ENCODE results near the gene YWHAG. TPM values are rescaled to one million over a fixed set of nuclear protein-coding genes. Genes with fewer than 3 reads are reported as not detected.
"Not testable (repeated sequence)": the region's sequence is repeated elsewhere in the genome, so short reads cannot be mapped to it uniquely, and the experiment has no call there.

Gene YWHAG
- total and polyA plus RNA-seq, 2 experiments from 2014 or later = 82.2 to 179 TPM

- Histone ChIP-seq H3K79me2 (replicated peaks; ENCODE audit: insufficient read depth) (no peaks in the 10 kb centered on the region), H3K27me3 (ENCODE audit: insufficient read depth) (0 out of 2 replicates have a peak, but pooled peaks cover 2% of the 10 kb centered on the region), H3K9me2 (ENCODE audit: insufficient read depth) (no peaks in the 10 kb centered on the region), H3K4me3 (peak overlapping the region; percentile 77), H3K4me2 (peak overlapping the region; percentile 91), H2AFZ (peak overlapping the region; percentile 67), H3K4me1 (ENCODE audit: insufficient read depth) (peaks cover 29% of the 10 kb centered on the region), H4K20me1 (replicated peaks; ENCODE audit: insufficient read depth) (no peaks in the 10 kb centered on the region), H3K36me3 (ENCODE audit: insufficient read depth) (no peaks in the 10 kb centered on the region), H3F3A (replicated peaks; ENCODE audit: low read depth) (peaks cover 28% of the 10 kb centered on the region), H3K27ac (ENCODE audit: low read depth) (peak overlapping the region; percentile 16; the same call in 1 of the 2 replicates)
- DNase-seq (ENCODE audit: low spot score) = no peak
- Mint-ChIP-seq H3K27me3 (ENCODE audit: insufficient read depth, low read depth, poor library complexity) (peaks cover 18% of the 10 kb centered on the region), H3K27ac (peak overlapping the region; percentile 85), H3K4me3 (peak overlapping the region; percentile 73), H3K4me1 (peaks cover 25% of the 10 kb centered on the region), H3K36me3 (ENCODE audit: low read depth) (no peaks in the 10 kb centered on the region), H3K9me3 (no peaks in the 10 kb centered on the region)
- TF ChIP-seq, protein P1, sequence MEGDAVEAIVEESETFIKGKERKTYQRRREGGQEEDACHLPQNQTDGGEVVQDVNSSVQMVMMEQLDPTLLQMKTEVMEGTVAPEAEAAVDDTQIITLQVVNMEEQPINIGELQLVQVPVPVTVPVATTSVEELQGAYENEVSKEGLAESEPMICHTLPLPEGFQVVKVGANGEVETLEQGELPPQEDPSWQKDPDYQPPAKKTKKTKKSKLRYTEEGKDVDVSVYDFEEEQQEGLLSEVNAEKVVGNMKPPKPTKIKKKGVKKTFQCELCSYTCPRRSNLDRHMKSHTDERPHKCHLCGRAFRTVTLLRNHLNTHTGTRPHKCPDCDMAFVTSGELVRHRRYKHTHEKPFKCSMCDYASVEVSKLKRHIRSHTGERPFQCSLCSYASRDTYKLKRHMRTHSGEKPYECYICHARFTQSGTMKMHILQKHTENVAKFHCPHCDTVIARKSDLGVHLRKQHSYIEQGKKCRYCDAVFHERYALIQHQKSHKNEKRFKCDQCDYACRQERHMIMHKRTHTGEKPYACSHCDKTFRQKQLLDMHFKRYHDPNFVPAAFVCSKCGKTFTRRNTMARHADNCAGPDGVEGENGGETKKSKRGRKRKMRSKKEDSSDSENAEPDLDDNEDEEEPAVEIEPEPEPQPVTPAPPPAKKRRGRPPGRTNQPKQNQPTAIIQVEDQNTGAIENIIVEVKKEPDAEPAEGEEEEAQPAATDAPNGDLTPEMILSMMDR (conservative IDR thresholded peaks at IDR 0.05; ENCODE audit: low read depth in 2 of 2) = no peak
- no peak for TF ChIP-seq ZNF114 (CRISPR knock-in tag; IDR thresholded peaks at IDR 0.05)
- ATAC-seq = no peak
Observed at GRCh38 chr7:76392531-76393115, 33.8 kb upstream of the YWHAG start.

- H3K4me1 Mint-ChIP-seq = peaks cover 10% of the 10 kb centered on the region
- no peak overlapping the region for H3K4me3 Mint-ChIP-seq
- H3K4me2 ChIP-seq = no peak overlapping the region
- H3K4me3 ChIP-seq = no peak overlapping the region
- no peaks in the 10 kb centered on the region for H3K36me3 Mint-ChIP-seq (ENCODE audit: low read depth)
- H3K4me1 ChIP-seq (ENCODE audit: insufficient read depth) = peaks cover 14% of the 10 kb centered on the region
- H2AFZ ChIP-seq = no peak overlapping the region
- H3K27me3 Mint-ChIP-seq (ENCODE audit: insufficient read depth, low read depth, poor library complexity) = peaks cover 15% of the 10 kb centered on the region
- no peak overlapping the region for H3K27ac Mint-ChIP-seq
- H3K9me2 ChIP-seq (ENCODE audit: insufficient read depth) = no peaks in the 10 kb centered on the region
- H3K36me3 ChIP-seq (ENCODE audit: insufficient read depth) = no peaks in the 10 kb centered on the region
- H4K20me1 ChIP-seq (replicated peaks; ENCODE audit: insufficient read depth) = no peaks in the 10 kb centered on the region
- H3K79me2 ChIP-seq (replicated peaks; ENCODE audit: insufficient read depth) = no peaks in the 10 kb centered on the region
- no peak for DNase-seq (ENCODE audit: low spot score)
- 0 out of 2 replicates have a peak, but pooled peaks cover 2% of the 10 kb centered on the region for H3K27me3 ChIP-seq (ENCODE audit: insufficient read depth)
- TF ChIP-seq EZH2phosphoT487 (IDR thresholded peaks at IDR 0.05; ENCODE audit: unreplicated experiment) = no peak
- no peak for TF ChIP-seq STAT1 (IDR thresholded peaks at IDR 0.05; ENCODE audit: unreplicated experiment)
- no peak for TF ChIP-seq POLR2AphosphoS5 (IDR thresholded peaks at IDR 0.05; ENCODE audit: low read depth)
- TF ChIP-seq ZNF114 (CRISPR knock-in tag; IDR thresholded peaks at IDR 0.05) = no peak
- no peak for TF ChIP-seq ZNF331 (CRISPR knock-in tag; IDR thresholded peaks at IDR 0.05; ENCODE audit: low read depth)
- no peak for TF ChIP-seq CREB1 (CRISPR knock-in tag; IDR thresholded peaks at IDR 0.05; ENCODE audit: low read depth)
- no peak for TF ChIP-seq EZH2 (IDR thresholded peaks at IDR 0.05; ENCODE audit: low read depth, unreplicated experiment)
- TF ChIP-seq NANOG (IDR thresholded peaks at IDR 0.05; ENCODE audit: borderline replicate concordance) = no peak
- TF ChIP-seq ETS1 (IDR thresholded peaks at IDR 0.05) = no peak
- no peaks in the 10 kb centered on the region for H3K9me3 Mint-ChIP-seq
- peaks cover 14% of the 10 kb centered on the region; the same call in 1 of the 2 replicates for H3F3A ChIP-seq (replicated peaks; ENCODE audit: low read depth)
- H3K27ac ChIP-seq (ENCODE audit: low read depth) = no peak overlapping the region
- ATAC-seq = no peak
Observed at GRCh38 chr7:76390092-76390491, 31.3 kb upstream of the YWHAG start.

DNA sequence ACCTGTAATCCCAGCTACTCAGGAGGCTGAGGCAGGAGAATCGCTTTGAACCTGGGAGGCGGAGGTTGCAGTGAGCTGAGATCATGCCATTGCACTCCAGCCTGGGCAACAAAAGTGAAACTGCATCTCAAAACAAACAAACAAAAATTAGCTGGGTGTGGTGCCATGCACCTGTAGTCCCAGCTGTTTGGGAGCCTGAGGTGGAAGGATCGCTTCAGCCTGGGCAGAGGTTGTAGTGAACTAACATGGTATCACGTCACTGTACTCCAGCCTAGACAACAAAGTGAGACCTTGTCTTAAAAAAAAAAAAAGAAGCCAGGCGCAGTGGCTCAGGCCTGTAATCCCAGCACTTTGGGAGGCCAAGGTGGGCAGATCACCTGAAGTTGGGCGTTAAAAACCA is 29.0 kb upstream of the YWHAG start:
- H3K36me3 Mint-ChIP-seq (ENCODE audit: low read depth); H3K4me3 ChIP-seq; H3K9me3 Mint-ChIP-seq; H3K79me2 ChIP-seq (replicated peaks; ENCODE audit: insufficient read depth); H3K9me2 ChIP-seq (ENCODE audit: insufficient read depth); H3K36me3 ChIP-seq (ENCODE audit: insufficient read depth); H3K27ac Mint-ChIP-seq; H3K27ac ChIP-seq (ENCODE audit: low read depth); H4K20me1 ChIP-seq (replicated peaks; ENCODE audit: insufficient read depth); H3K4me3 Mint-ChIP-seq; H3F3A ChIP-seq (replicated peaks; ENCODE audit: low read depth); H3K4me1 Mint-ChIP-seq; H3K4me2 ChIP-seq; ATAC-seq; H2AFZ ChIP-seq; DNase-seq (ENCODE audit: low spot score); H3K27me3 ChIP-seq (ENCODE audit: insufficient read depth): not testable (repeated sequence)
- H3K27me3 Mint-ChIP-seq (ENCODE audit: insufficient read depth, low read depth, poor library complexity) = peaks cover 14% of the 10 kb centered on the region
- H3K4me1 ChIP-seq (ENCODE audit: insufficient read depth) = peaks cover 11% of the 10 kb centered on the region; the same call in 1 of the 2 replicates
